GM12874 (cell line): ENCODE data around the gene MSH4.

Source experiments
- TF ChIP-seq, protein P1 (sequence below): IDR thresholded peaks from 2 replicates; pipeline ENCODE4 v1.5.1; 2011; ENCODE audit warnings: low read depth, mild to moderate bottlenecking, control low read depth, low read length, moderate library complexity; ENCODE audit not compliant: insufficient read depth

MSH4 gene

DNA sequence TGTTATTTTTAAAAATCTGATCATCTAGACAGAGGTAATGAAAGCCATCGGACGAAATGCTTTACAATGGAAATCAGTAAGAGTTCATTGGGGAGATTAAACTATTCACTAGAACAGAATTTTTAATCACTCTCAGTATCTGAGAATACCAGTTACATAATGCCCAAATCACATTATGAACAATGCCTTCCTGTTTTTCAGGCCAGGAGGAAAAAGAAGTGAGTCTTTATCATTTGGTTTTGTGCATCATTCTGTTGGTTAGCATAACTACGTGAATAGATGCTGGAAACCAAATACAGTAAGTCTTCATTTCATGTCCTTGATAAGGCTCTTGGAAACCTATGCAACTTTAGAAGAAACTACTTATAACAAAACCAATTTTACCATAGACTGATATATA lies 153.5 kb downstream of the MSH4 start:
- TF ChIP-seq, protein P1, sequence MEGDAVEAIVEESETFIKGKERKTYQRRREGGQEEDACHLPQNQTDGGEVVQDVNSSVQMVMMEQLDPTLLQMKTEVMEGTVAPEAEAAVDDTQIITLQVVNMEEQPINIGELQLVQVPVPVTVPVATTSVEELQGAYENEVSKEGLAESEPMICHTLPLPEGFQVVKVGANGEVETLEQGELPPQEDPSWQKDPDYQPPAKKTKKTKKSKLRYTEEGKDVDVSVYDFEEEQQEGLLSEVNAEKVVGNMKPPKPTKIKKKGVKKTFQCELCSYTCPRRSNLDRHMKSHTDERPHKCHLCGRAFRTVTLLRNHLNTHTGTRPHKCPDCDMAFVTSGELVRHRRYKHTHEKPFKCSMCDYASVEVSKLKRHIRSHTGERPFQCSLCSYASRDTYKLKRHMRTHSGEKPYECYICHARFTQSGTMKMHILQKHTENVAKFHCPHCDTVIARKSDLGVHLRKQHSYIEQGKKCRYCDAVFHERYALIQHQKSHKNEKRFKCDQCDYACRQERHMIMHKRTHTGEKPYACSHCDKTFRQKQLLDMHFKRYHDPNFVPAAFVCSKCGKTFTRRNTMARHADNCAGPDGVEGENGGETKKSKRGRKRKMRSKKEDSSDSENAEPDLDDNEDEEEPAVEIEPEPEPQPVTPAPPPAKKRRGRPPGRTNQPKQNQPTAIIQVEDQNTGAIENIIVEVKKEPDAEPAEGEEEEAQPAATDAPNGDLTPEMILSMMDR, result no peak

DNA sequence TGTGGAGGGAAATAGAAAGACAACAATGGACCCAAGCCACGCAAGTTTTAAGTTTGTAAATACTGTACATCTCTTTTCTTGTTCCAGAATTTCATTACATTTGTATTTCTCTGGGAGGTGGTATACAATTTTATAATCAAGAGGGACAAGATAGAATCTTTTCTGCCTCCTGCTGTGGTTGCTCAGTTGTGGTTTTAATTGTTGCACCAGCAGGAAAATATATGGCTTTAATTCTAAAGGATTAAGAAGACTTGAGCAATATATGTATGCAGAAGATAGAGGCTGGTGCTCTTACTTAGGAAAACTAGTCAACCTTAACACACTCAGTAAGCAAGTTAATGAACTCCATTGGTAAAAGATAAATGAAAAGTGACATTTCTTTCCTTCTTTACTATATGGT lies 155.3 kb downstream of the MSH4 start:
- TF ChIP-seq, protein P1, result no peak

DNA sequence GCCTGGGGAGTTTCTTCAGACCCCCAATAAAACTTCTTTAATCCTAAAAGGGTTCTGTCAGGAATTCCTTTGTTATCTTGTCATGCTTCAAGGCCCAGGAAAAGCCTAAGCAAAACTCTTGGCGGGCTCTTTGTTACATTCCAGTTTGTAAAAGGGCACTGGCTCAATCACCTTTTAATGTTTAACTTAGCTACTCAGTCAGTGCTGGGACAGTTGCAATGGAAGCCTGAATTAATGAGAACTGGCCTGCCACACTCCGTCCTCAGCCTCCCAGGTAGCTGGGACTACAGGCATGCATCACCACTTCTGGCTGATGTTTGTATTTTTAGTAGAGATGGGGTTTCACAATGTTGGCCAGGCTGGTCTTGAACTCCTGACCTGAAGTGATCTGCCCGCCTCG lies 156.8 kb downstream of the MSH4 start:
- TF ChIP-seq, protein P1, result no peak

- TF ChIP-seq, protein P1, result no peak
These were observed 157.9 kb downstream of the MSH4 start for GRCh38 chr1:75954586-75954985.
